ENCODE data around the gene STRA8.

The STRA8 gene

DNA sequence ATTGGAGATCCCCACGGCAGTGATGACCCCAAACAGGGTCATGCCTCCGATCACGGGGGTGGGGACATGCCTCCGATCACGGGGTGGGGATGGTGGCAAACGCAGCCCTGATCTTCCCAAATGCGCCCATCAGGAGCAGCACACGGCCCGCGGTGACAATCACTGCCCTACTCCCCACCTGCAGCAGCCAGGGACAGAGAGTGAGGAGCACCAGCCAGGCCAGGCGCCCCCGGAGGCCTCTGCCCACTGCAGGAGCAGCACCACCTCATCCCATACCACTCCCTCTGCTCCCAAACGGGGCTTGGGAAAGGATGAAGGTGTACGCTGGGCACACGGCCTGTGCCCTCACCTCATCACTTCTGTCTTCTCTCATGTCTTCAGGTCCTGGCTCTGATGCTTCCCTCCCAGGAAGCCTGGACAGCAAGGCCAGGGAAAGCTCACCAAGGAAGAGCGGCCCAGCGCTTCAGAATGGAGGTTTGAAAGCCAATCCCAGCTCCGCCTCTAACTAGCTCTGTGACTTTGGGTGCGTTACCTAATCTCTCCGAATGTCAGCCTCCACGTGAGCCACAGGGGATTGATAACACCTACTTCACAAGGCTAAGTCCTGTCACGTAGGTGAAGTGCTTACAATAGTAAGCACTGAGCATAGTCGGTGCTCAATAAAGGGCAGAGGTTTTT is 37.1 kb downstream of the STRA8 start:
- DNase-seq = no peak

DNA sequence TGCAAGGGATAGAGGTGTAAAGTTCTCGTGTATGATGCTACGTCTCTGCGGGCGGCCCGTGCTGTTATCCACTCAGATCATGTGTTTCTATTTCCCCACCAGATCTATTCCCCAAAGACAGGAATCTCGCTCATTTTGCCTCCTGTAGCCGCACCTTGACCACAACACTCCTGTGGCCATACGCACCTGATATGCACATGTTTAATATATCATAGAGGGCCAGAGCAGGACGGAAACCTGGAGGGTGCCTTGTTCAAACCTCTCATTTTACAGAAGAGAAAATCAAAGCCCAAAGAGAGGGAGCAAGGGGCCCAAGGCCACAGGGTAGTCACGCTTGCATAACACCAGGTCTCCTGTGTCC is 37.6 kb downstream of the STRA8 start:
- no peak for DNase-seq

GRCh38 chr7:135272303-135272702 is 38.7 kb downstream of the STRA8 start:
- no peak for DNase-seq

GRCh38 chr7:135273581-135273980 is 39.9 kb downstream of the STRA8 start:
- no peak for DNase-seq

- peak; percentile 65 for DNase-seq
These were observed 41.0 kb downstream of the STRA8 start for GRCh38 chr7:135274495-135275268.

DNA sequence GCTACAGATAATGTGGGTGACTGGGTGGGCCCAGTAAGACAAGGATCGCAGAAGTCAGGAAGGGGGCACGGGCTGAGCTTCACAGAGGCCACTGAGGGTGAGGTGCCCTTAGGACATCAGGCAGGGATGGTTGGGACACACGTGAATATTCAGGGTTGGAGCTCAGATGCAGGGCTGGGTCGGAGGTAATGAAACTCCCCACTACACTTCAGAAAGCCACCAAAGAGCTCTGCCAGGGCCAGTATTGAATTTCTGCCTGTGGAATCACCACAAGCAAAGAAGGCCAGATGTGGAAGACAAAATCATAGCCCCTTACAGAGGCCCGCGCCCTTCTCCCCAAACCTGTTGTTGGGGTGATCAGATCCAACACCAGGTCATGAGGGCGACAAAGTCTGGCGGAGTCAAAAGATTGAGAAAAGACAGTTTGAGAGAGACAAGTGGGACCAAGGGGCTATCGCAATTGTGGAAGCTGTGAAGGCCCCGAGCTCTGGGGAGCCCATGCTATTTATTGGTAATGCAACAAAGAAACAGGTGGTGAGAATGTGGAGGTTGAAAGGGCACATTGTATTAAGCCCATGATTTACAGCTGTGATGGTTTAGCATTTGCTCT is 42.4 kb downstream of the STRA8 start:
- no peak for DNase-seq

DNA sequence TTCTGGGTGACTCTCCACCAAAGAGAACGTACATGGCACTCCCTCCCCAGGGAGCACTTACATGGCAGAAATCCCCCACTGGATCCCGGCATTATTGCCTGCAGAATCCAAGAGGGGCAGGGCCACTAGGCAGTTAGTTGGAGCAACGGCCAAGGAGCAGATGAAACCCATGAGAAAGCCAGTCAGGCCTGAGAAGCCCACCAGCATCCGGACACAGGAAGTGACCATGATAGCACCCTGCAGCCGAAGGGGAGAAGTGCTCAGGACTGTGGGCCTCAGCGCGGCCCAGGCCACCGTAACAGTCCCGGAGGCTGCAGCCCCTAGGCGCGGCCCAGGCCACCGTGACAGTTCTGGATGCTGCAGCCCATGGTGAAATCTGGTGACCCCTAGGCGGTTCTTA is 43.5 kb downstream of the STRA8 start:
- DNase-seq = no peak

DNA sequence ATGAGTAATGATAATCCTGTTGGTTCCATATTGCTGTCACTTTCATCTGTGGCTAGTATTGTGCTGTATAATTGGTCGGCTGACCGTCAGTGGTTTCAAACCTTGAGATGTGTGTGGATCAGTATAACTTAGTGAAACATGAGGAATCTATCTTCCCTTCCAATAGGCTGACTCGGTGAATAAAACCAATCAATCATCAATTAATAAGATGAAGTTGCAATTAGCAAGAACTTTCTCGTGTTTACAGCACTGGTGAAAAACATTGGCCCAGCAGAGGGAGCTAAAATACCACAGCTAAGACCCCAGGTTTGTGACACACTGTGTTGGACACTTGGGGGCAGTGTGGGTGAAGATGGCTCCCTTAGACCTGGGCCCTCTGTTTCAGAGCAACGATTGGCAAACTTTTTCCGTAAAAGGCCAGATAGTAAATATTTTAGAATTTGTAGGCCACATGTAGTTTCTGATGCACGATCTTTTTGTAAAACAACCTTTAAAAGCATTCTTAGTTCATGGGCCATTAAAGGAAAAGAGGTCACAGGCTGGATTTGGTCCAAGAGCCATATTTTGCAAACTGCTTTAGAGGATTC is 47.8 kb downstream of the STRA8 start:
- peak; percentile 83 for DNase-seq

GRCh38 chr7:135282561-135283254 is 49.1 kb downstream of the STRA8 start:
- DNase-seq = peak; percentile 25

GRCh38 chr7:135283959-135284638 is 50.5 kb downstream of the STRA8 start:
- DNase-seq = no peak

DNA sequence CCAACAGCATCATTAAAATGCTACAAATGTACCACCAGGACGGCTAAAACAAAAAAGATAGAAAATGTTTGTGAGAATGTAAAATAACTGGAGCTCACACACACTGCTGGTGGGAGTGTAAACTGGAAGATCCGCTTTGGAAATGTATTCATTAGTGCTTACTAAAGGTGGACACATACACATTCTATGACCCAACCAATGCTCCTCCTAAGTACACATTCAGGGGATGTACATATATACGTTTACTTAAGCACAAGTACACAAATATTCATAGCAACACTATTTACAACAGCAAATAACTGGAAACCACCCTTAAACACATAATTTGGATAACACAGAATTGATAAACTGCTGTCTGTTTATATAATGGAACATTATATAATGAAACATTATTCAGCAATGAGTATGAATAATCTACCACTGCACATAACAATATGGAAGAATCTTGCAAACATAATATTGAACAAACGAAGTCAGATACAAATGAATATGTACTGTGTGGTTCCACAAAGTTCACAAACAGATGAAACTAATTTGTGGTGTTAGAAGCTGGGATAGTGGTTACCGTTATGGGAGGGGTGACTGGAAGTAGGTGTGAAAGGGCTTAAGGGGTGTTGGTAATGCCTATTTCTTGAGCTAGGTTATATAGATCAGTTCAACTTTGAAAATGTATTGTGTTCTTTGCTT is 52.1 kb downstream of the STRA8 start:
- no peak for DNase-seq

DNA sequence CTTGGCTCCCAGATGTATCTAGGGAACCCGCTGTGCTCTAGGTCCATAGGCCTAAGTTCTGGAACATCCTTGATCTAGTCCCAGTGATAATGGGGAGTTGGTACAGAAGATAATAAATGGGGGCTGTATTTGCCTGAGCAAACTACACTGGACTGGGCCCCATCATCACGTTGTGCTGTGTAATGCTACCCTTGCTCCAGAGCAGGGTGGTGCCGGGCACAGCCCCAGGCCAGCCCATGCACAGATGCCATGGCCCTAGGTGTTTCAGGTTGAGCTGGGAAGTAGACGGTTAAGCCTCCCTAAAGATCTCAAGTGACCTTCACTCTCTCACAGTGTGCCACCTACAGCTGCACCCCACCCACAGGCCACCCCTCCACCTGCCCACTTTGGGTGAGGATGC is 53.2 kb downstream of the STRA8 start:
- no peak for DNase-seq

DNA sequence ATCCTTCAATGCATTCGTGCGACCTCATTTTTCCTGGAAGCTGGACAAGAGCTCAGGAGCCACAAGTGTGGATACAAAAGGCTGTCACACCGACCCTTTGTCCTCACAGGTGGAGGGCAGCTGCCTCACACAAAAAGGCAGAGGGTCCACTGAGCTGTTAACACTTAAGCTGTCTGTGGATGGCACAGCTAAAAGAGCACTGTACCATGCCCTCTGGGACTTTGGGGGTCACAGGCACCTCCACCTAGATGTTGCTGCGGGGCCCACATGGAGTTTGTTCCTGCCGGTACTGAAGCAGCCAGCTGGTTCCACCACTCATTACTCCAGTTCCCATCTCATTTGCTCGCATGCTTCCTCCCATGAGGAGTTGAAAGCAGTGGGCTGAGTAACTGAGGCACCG is 57.0 kb downstream of the STRA8 start:
- DNase-seq = no peak

DNA sequence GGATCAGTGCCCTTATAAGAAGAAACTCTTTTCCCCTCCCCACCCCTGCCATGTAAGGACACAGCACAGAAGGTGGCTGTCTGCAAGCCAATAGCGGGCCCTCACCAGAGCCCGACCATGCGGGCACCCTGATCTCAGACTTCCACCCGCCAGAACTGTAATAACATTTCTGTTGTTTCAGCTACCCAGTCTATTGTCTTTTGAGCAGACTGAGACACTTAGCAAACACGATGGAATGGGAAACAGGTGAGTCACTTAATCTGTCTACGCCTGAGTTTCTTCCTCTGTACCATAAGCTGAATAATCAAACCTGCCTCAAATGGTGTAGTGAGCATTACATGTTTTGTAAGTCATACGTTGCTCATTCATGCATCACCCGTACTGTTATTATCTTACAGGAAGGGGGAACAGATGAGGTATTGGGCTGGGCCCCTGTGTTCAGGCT is 58.2 kb downstream of the STRA8 start:
- DNase-seq = peak; percentile 63

- DNase-seq = no peak
These were observed 65.6 kb downstream of the STRA8 start for GRCh38 chr7:135299235-135299634.

DNA sequence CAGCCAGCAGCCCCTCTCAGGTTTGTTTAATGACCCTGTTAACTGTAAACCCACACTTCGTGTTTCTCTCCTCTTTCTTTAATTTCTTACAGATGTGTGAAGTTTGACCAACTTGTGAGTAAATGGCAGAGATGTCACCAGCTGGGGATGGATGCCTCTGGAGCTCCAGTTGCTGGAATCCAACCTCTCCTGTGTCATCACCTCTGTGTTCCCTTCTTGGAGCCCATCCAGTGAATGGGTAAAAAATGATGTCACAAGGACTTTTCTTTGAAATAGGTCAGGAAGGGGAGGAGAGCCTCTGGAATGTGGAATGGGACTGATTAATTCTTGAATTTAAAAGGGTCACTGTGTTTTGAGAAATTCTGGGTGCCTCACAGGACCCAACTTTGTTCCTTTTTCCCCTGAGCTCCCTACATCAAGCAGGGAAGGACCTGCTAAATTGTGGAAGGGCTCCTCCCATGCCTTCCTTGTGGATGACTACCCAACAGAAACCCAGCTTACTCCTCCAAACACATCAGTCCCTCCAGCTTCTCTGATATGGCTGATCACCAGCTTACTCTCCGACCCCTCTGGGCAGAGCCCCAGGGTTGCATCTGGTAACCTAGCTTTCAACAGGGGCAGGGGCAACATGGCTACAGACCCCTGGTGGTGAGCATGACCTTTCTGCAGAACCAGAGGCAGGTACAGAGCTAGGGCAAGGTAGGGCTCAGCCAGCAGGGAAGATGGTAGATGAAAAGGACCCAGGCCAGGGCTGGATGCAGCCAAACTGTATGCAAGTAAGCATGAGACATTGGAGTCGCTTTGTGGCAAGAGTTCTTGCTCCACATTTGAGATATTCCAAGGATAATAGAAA is 67.5 kb downstream of the STRA8 start:
- DNase-seq = peak; percentile 62

Measured in fibroblast of skin of right biceps (primary cell).